CD4-positive, alpha-beta T cell treated with Interleukin-1 beta for 1 hour (primary cell): Measurements from ENCODE around the gene SIPA1L3.

Source experiments
- DNase-seq, 2 donors: peaks; one replicate each; pipeline ENCODE4 v3.0.0-alpha.2; 2020 to 2022

The SIPA1L3 gene

DNA sequence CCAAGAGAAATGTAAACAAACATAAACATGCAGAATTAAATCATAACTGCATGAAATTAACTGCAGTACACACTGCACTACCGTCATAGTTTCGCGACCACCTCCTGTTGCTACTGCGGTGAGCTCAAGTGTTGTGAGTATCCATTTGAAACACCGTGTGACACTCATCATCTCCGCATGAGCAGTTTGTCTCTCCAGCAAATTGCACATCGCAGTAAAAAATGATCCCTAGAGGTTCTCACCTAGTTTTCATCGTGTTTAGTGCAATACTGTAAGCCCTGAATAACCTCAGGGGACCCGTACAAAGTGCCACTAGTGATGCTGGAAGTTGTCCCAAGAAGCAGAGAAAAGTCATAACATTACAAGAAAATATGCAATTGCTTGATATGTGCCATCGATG lies 169.3 kb downstream of the SIPA1L3 start:
- no peak for DNase-seq

GRCh38 chr19:38078302-38078930 lies 171.4 kb downstream of the SIPA1L3 start:
- DNase-seq, result no peak

DNA sequence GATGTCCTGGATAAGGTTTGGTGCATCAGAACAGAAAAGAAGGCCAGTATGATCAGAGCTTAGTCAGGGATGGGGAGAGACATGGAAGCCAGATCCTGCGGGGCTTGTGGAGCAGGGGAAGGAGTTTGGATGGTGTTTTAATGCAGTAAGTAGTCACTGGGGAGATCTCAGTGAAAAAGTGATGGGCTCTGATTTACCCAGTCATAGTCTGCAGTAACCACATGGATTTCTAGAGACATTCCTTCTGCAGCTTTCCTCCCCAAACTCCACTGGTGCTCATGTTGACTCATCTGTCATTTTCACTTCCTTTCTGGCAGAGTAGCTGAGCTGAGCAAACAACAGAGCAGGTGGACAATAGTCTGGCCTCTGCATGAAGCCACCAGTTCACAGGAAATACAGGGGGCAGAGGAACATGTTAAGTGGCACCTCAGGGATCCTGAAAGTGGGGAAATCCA lies 172.9 kb downstream of the SIPA1L3 start:
- no peak for DNase-seq

GRCh38 chr19:38081547-38082255 lies 174.7 kb downstream of the SIPA1L3 start:
- no peak for DNase-seq

DNA sequence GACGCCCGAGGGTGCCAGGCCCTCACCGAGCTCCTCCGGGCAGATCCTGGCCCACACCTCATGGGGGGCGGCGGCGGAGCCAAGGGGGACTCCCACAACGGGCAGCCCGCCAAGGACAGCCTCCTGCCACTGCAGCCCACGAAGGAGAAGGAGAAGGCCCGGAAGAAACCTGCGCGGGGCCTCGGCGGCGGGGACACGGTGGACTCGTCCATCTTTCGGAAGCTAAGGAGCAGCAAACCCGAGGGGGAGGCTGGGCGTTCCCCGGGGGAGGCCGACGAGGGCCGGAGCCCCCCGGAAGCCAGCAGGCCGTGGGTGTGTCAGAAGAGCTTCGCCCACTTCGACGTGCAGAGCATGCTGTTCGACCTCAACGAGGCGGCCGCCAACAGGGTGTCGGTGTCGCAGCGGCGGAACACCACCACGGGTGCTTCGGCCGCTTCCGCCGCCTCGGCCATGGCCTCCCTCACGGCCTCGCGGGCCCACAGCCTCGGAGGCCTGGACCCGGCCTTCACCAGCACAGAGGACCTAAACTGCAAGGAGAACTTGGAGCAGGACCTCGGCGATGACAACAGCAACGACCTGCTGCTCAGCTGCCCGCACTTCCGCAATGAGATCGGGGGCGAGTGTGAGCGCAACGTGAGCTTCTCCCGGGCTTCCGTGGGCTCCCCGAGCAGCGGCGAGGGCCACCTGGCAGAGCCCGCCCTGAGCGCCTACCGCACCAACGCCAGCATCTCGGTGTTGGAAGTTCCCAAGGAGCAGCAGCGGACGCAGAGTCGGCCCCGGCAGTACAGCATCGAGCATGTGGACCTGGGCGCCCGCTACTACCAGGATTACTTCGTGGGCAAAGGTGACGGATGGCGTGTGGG lies 175.5 kb downstream of the SIPA1L3 start:
- no peak for DNase-seq

DNA sequence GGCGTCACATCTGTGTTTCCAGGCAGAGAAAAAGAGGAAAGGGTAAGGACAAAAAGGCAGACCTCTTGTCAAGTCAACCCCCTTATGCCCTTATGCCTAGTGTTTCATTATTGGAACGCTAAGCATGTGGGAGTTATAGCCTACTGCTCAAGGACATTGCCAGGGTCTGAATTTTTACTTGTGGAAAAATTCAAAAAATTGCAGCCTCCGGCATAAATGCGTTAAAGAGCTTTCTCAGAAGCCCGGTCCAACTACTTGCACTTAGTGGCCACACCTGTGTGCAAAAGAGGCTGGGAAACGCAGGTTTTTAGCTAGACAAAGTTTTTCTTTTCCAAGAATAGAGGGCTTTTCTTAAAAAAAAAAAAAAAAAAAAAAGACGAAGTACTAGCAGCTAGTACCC lies 177.2 kb downstream of the SIPA1L3 start:
- no peak for DNase-seq

GRCh38 chr19:38089440-38089839 lies 182.4 kb downstream of the SIPA1L3 start:
- no peak for DNase-seq

DNA sequence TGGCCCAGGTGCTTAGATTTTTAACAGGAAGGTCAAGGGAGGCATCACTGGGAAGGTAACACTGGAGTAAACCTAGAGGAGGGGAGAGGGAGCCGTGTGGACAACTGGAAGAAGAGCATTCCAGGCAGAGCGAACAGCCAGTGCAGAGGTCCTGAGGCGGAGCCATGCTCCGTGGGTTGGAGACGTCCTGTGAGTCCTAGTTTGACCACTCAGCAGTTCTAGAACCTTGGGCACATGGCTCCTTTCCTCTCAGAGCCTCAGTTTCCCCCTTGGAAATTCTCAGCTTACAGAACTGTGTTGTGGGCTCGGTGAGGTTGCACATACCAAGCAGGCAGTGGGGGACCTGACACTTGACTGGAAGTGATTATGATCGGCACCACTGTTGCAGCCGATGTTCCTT lies 186.1 kb downstream of the SIPA1L3 start:
- DNase-seq, result no peak

- no peak for DNase-seq
These were observed 186.6 kb downstream of the SIPA1L3 start for GRCh38 chr19:38093587-38093986.

DNA sequence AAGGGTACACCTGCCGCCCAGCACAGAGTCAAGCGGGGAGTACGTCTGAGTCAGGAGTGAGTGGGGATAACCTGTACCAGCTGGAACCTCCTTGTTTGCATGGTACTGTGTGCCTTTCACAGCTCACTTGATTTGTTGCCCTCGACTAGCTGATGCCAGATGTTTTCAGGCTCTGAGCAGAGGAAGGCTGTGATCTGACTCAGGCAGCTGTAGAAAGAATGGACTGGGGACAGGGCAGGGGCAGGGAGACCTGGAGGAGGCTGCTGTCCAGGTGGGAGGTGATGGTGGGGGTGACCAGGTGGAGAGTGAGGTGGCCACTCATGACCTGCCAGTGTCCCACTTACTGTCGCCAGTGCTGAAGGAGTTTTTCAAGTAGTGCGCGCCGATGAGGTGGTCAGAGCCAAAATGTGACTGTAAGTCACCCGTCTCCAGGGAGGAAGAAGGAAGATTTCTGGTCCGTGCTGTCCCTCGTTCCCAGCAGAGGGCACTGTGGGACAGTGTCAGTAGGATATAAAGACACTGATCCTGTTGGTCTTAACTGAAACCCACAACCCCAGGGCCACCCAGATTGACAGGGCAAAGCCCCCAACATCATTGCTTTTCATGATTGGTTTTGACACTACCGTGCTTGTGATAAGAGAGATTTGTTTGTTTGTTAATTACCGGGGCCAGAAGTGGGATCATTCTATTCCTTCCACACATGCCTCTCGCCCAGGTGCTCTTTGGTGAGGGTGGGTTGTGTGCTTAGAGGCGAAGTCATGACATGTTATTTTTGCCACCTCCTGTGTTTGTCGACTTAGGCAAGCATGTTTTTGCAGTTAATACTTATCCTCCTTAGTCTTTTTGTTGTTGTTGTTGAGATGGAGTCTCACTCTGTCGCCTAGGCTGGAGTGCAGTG lies 188.7 kb downstream of the SIPA1L3 start:
- peak; percentile 42 to 55 for DNase-seq

- no peak for DNase-seq
These were observed 193.0 kb downstream of the SIPA1L3 start for GRCh38 chr19:38099966-38100365.

GRCh38 chr19:38100589-38100988 lies 193.6 kb downstream of the SIPA1L3 start:
- DNase-seq, result no peak

GRCh38 chr19:38101723-38102122 lies 194.7 kb downstream of the SIPA1L3 start:
- DNase-seq, result no peak

GRCh38 chr19:38105574-38105973 lies 198.6 kb downstream of the SIPA1L3 start:
- no peak for DNase-seq

GRCh38 chr19:38107129-38107528 lies 200.1 kb downstream of the SIPA1L3 start:
- DNase-seq, result no peak

DNA sequence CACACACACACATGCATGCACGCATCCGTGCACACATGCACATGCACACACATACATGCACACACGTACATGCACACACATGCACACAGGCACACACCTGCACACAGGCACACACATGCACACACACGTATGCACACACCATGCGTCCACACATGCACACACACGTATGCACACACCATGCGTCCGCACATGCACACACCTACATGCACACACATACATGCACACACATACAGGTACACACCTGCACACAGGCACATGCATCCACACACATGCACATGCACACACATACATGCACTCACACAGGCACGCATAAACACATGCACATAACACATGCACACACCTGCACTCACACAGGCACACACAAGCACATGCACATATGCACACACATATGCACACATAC lies 204.9 kb downstream of the SIPA1L3 start:
- no peak for DNase-seq

- no peak for DNase-seq
These were observed 207.6 kb downstream of the SIPA1L3 start for GRCh38 chr19:38114651-38115050.

DNA sequence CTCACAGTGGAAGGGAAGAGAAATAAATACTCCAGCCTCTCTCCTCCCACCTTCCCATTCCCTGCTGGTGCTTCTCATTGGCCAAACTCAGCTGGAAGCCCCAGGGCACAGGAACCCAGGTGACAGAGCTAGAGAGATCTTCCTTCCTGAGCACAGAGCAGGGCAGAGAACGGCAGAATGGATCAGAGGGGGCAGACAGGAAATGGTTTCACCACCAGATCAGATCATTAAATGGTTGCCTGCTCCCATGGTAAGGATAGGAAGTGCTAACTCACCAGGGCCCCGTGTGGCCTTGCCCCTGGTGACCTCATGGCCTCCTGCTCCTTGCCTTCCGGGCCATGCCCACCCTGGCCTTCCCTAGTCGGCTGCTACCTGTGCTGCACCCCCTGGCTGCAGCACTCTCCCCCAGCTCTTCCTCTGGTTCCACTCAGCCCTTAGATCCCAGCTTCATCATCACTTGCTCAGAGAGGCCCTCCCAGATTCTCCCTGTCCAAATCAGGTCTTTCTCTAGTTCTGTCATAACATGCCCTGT lies 208.3 kb downstream of the SIPA1L3 start:
- no peak for DNase-seq

DNA sequence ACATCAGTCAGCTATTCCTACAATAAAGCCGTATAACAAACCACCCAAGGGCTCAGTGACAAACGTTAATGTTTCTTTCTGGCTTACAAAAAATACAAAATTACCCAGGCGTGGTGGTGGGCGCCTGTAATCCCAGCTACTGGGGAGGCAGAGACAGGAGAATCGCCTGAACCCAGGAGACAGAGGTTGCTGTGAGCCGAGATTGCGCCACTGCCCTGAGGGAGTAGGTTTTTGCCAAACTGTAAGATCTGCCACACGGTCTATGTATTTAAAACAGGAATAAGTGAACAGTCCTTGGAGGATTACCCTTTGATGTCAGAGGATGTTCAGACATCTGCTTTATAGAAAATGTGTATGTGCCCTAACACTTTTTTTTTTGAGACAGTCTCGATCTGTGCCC lies 211.2 kb downstream of the SIPA1L3 start:
- no peak for DNase-seq

DNA sequence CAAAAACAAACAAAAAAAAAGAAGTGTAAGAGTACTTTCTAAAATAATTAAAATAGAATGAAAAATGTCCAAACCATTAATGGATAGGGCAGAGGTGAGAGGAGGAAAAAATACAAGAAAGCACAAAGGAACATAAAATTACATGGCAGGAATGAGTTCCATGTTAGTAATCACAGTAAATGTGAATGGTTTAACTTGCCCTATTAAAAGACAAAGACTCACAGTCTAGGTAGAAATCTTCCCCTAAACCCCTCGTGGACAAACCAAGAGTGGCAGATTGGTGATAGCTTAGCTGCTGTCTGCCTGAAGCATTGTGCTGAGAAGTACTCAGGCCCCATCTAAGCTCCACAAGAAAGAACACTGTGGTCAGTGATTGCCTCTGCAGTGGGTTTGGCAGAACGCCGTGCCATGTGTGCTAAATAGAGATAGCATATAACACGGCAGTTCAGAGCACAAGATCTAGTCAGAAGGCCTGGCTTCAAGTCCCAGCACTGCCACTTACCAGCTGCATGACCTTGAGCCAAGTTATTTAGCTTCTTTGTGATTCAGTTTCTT lies 213.5 kb downstream of the SIPA1L3 start:
- DNase-seq, result no peak

GRCh38 chr19:38122402-38123093 lies 215.5 kb downstream of the SIPA1L3 start:
- no peak for DNase-seq
